Occipital lobe (tissue), 2 donors: ENCODE measurements around the gene DYRK3. TPM values are rescaled to one million over a fixed set of nuclear protein-coding genes. Genes with fewer than 3 reads are reported as not detected.
"Not testable (repeated sequence)": the region's sequence is repeated elsewhere in the genome, so short reads cannot be mapped to it uniquely, and the experiment has no call there.

Experiments
- DNase-seq: peaks from one replicate; lab custom pipeline; 2025; lab: John Stamatoyannopoulos, UW
- total RNA-seq: library from RNA; depleted of rRNA; stranded (reverse); fragments of >200 nt; gene quantifications from one replicate; pipeline ENCODE4 v1.2.3, GENCODE V29; 2014

The DYRK3 gene
- total RNA-seq: 18.2 TPM

DNA sequence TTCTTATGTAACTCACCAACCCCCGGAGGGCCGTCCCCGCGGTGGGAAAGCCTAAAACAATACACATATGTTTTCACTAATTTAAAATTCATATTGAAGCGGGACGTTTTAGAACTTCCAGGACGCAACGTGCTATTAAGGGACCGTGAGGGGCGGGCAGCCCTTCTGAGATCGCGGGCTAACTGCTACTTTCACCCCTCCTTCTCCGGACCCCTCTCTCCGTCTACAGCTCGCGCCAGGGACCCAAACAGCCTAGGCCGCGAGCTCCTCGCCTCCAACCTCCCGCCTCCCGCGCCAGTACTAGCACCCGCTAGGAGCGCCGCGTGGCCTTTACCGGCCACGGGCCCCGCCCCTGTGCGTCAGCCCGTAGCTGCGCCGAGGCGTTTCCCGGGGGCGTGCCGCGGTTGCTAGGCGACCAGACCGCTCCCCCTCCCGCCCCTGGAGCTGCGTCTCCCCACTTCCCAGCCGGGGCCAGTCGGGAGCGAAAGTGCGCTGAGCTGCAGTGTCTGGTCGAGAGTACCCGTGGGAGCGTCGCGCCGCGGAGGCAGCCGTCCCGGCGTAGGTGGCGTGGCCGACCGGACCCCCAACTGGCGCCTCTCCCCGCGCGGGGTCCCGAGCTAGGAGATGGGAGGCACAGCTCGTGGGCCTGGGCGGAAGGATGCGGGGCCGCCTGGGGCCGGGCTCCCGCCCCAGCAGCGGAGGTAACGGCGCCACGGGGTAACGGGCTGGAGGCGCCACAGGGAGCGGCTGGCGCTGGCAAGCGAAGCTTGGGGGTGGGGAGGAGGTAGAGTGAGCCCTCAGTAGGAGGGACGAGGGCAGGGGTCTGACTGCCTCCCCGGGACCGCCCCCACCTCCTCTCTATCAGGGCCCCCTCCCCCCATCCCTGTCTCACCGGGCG lies at the start of gene DYRK3:
Gene DYRK3, plus strand, starts transcription at position 457 of the 898 bp plus-strand sequence. Its CDS starts 168 bp downstream, at position 625.
- DNase-seq: peak; percentile 93

DNA sequence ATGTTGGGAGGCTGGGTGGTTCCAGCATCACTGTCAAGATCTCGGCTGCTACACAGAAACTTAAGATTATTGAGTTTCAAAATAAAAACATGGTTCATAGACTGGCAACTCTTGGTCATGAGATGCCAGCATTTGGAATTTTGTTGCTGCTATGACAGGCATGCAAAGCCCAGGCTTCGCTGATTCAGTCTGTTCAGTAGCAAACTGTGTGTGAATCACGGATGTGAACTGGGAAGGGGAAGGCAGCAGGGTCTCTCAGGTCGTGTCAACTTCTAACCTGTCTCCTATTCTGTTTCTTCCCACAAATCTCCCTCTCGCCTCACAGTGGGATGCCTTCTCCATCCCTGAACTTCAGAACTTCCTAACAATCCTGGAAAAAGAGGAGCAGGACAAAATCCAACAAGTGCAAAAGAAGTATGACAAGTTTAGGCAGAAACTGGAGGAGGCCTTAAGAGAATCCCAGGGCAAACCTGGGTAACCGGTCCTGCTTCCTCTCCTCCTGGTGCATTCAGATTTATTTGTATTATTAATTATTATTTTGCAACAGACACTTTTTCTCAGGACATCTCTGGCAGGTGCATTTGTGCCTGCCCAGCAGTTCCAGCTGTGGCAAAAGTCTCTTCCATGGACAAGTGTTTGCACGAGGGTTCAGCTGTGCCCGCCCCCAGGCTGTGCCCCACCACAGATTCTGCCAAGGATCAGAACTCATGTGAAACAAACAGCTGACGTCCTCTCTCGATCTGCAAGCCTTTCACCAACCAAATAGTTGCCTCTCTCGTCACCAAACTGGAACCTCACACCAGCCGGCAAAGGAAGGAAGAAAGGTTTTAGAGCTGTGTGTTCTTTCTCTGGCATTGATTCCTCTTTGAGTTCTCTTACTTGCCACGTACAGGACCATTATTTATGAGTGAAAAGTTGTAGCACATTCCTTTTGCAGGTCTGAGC lies 48.6 kb upstream of the DYRK3 start:
- DNase-seq: no peak

- no peak for DNase-seq
Observed at GRCh38 chr1:206587904-206588303, 47.4 kb upstream of the DYRK3 start.

- no peak for DNase-seq
Observed at GRCh38 chr1:206588492-206588891, 46.8 kb upstream of the DYRK3 start.

GRCh38 chr1:206589206-206589605 lies 46.1 kb upstream of the DYRK3 start:
- DNase-seq: no peak

DNA sequence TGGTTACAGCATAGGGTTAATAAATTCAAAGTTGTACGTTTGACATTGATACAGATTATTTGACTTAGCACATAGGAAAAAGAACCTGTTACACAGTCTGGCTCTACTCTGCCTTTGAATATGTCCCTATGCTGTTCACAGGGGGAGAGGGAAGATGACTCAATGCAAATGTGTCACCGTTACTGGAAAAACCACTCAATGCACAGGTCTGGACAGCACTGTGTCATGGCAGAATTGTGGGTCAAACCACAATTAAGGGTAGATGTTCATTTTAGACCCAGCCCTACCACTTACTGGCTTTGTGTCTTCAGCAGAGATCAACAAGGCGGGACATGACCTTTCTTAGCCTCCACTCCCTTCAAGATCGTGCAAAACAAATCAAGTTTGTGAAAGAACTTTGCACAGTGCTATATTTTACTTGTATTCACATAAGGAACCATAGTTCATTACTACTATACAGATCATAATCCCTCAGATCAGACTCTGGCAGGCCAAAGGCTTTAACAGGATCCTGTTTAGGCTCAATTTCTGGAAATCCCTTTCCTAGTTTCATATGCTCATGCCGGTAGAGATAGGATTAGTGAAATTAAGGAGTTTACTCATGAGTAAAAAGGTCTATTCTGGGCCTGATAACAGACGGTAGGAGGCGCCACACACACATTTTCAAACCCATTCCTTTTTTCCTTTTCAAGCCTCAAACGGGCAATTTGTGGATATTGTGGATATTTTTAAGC lies 45.1 kb upstream of the DYRK3 start:
- DNase-seq: no peak

- no peak for DNase-seq
Observed at GRCh38 chr1:206591226-206591625, 44.1 kb upstream of the DYRK3 start.

DNA sequence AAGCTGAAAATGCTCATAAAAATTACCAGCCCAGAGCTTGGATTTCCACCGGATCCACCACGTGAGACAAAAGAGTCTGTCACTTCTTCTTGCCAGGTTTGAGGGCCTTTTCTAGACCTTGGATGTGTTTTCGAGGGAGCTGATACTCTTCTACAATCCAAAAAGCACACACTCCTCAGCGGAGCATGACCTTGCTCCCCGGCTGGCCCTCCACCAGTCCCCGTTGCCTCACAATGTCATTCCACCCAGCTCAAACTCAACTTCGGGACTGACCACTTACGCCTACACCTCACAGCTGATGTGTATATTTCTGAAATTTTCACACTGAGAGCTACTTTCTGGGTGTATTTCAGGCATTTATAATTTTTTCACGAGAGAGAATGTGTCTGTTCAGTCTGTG lies 43.6 kb upstream of the DYRK3 start:
- DNase-seq: no peak

DNA sequence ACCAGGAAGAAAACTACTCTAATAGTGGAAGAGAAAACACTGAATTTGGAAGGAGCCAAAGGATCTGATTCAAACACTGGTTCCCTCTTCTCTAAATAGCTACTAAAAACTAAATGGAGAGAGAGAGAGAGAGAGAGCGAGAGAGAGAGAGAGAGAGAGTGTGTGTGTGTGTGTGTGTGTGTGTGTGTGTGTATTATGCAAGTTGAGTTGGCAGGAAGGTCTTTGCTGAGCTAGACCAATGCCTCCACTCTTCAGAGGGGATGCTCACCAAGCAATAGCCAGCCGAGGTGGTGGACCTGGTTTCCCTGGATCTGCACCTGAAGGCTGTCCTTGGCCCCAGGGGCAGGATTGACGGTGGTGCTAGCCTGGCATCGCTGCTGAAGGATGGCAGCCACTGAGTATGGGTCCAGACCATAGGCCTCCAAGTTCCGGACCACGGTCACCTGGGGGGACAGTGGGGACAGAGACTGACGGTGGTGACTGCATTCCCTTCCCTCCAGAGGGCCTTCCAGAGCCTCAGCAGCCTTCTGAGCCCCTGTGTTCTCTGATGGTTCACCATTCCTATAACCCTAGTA lies 41.9 kb upstream of the DYRK3 start:
- DNase-seq: no peak

GRCh38 chr1:206595581-206596318 lies 39.6 kb upstream of the DYRK3 start:
- DNase-seq: no peak

DNA sequence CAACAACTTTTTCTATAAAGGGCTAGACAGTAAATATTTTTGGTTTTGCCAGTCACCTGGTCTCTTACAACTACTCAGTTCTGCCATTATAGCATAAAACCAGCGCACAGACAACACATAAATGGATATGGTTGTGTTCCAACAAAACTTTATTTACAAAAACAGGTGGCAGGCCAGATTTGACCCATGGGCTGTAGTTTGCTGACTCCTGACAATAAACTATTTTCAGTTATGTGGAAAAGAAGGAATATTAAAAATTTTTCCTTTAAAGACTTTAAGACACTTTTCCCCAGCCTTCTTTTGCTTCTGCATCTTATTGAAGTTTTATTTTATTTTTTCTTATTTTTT lies 39.0 kb upstream of the DYRK3 start:
- DNase-seq: no peak

DNA sequence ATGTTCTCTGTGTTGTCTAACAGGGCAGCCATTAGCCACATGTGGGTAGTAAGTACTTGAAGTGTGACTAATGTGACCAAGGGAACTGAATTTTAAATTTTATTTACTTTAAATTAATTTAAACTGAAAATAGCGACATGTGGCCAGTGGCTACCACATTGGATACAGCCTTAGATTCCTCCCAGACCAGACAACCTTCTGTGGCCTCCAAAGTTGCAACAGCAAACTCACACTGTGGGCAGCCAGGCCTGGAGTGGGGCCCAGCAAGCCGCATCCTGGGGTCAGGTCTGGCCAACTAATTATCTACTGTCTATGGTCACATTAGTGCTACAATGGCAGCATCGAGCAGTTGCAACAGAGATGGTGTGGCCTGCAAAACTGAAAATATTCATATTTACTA lies 34.8 kb upstream of the DYRK3 start:
- DNase-seq: no peak

DNA sequence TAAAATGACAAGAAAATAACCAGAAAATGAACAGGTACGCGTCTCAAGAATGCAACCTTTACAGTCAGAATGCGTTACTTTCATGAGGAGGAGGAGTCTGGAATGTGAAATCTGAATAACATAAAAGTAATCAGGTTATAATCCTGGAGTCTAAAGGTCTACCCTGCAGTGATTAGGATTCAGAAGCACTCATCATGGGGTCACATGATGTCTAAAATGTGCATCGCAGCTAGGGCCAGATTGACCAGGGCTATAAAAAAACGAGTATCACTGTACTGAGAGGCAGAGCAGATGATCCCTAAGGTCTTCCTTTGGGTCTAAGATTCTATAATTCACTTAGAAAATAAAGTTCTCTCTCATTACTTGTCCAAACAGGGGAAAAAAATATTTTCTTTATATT lies 30.5 kb upstream of the DYRK3 start:
- DNase-seq: no peak

DNA sequence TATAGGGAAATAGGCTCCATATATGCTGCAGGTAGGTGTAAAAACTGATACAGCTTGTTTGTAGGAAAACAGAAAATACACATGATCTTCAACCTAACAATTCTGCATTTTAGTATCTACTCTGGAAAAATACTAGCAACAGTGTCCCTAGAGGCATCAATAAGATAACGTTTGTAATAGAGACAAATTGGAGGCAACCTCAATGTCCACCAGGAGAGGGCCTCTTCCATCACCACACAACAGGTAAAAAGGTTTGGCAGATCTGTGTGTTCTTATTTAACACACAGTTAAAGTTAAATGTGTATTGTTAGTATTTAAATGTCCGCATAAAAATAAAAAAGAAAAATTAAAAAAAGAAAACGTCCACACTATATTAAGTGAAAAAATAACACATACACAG lies 28.5 kb upstream of the DYRK3 start:
- no peak for DNase-seq

GRCh38 chr1:206608108-206608698 lies 27.1 kb upstream of the DYRK3 start:
- no peak for DNase-seq

GRCh38 chr1:206609229-206609991 lies 25.9 kb upstream of the DYRK3 start:
- DNase-seq: no peak

DNA sequence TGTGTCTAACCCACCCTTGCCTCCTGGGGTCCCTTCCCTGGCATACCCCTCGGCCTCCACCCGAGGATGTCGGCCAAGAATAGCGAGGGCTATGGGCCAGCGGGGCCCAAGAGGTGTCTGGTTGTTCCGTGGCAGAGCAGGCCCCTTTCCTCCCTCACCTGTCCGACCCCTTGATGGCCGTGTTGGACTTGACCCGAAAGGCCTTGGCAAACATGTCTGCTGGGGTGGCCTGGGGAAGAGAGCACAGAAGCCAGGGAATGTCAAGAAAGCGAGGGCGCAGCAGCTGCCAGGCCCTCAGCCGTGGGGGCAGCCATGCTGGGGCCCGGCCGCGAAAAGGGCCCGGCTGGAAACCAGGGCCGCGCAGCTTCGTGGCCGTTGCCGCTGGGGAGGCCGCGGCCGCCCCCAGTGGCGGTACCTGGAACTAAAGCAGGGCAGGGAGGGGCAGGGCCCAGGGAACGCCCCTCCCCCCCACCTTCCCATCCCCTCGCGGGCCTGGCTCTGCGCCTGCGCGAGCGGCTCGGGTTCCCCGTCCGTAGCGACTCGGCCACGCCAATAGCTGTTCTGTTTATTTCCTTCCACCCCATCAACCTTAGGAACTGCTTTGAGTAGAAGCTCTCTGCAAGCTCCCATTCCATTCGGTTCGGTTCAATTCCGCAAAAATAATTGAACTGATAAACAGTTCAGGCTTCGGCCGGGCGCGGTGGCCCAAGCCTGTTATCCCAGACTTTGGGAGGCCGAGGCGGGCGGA lies 23.0 kb upstream of the DYRK3 start, which contains the start of gene EIF2D:
Gene EIF2D, minus strand, starts transcription at position 337 of the 748 bp plus-strand sequence. Its CDS starts 123 bp downstream, at position 214.
- DNase-seq: peak; percentile 96

DNA sequence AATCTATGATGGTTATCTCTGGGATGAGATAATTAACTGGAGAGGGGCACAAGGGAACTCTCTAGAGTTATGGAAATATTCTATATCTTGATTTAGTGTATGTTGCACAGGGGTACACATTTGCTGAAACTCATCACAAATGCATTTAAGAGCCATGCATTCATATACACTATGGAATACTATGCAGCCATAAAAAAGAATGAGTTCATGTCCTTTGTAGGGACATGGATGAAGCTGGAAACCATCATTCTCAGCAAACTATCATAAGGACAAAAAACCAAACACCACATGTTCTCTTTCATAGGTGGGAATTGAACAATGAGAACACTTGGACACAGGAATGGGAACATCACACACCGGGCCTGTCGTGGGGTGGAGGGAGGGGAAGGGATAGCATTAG lies 8.9 kb upstream of the DYRK3 start:
- not testable (repeated sequence) for DNase-seq

DNA sequence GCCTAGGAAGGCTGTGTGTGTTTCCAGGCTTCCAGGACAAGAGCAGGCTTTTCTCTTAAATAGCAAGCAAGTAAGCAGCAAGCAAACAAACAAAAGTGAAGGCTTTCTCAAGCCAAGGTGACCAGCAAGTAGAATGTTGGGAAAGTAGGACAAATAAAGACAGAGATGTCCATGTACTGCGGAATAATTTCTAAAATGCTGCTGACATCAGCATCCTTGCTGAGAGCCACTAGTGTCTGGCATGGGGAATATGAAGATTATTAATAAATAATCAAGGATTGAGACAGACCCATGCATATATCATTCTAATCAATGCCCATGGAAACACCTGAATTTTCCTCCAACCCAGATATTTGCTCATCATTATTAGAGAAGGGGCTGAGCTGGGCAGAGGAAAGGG lies 6.4 kb upstream of the DYRK3 start:
- no peak for DNase-seq
